NCI-H446 (cell line): ENCODE measurements around the gene PARP15.
"Not testable (repeated sequence)": the region's sequence is repeated elsewhere in the genome, so short reads cannot be mapped to it uniquely, and the experiment has no call there.

Source experiments
- DNase-seq, 2 experiments: peaks; one replicate each; lab custom pipeline; 2025; lab: John Stamatoyannopoulos, UW

Gene PARP15

DNA sequence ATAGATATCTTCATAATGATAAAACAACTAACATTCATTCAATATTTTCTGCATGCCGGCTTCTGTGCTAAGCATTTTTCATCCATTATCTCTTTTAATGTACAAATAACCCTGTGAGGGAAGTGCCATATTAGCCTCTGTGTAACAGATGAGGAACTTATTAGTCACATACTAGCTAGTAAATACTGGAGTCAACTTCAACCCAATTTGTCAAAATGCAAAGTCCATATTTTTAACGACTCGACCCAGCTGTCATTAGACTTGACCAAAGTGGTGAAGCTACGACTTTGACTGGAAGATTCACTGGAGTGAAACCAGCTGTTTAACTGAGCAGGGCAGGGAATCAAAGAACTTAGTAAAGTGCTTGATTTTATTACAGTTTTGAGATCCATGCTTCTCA is 41.6 kb downstream of the PARP15 start:
- DNase-seq = no peak

DNA sequence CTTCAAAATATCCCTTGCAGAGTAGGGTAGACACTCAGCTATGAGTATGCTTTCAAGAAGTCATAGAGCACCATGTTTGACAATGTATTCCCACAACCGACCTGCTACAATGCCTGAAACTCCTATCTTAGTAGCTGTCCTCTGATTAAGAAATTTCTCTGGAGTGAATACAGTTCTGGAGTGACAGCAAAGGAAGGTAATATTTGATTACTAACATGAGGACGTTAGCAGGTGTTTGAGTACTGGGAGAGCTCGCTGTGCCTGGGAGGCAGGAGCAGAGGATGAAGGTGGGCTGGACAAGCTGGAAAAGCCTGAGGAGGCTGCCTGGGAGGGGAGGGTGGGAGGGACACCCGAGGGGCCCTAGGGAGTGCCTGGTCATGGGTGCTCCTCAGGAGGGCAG is 42.9 kb downstream of the PARP15 start:
- DNase-seq = no peak

DNA sequence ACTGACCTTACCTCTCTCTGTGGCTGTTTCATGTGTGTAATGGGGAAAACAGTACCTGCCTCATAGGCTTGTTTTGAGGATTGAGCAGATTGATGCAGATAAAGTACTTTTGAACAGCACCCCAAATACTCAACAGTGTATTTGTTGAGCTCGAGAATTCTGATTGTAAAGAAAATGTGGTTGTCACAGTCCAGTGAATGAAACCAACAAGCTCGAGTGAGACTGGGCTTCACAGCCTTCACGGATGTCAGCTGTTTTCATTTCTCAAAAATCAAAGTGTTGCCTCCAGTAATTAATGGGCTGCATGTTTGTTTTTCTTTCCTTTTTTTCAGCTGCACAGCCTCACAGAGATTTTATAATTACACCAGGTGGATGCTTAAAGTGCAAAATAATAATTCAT is 43.7 kb downstream of the PARP15 start:
- no peak for DNase-seq

DNA sequence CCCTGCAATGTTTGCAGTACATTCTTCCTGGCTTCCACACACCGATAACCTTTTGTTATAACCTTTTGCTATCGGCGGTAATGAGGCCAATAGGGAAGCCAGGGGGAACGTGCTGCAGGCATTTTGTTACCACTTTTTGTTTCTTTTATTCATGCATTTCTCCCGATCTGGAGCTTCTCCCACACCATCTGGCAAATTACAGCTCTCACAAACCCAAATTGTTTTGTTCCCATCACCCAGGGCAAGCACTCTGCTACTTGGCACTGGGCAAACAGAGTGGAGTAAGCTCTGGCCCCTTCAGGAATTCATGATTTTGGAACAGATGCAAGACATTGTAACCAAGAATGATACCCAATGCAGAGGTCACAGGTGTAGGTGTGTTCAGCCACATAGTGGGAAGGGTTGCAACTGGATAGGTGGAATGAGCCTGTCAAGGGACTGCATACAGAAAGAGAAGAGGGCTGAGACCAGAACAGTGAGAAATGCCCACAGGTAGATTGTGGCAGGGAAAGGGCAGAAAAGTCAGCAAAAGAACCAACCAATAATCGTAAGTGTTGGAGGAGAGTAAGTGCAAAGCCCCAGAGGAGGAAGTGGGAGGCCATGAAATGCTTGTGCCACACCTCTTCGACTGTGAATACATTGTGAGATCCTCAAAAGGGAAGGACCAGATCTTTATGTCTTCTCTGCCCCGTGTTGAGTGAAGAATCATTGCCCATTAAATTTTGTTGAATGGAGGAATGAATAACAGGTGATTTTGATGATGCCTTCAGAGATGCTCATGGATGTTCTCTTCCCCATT is 45.8 kb downstream of the PARP15 start:
- DNase-seq = no peak

DNA sequence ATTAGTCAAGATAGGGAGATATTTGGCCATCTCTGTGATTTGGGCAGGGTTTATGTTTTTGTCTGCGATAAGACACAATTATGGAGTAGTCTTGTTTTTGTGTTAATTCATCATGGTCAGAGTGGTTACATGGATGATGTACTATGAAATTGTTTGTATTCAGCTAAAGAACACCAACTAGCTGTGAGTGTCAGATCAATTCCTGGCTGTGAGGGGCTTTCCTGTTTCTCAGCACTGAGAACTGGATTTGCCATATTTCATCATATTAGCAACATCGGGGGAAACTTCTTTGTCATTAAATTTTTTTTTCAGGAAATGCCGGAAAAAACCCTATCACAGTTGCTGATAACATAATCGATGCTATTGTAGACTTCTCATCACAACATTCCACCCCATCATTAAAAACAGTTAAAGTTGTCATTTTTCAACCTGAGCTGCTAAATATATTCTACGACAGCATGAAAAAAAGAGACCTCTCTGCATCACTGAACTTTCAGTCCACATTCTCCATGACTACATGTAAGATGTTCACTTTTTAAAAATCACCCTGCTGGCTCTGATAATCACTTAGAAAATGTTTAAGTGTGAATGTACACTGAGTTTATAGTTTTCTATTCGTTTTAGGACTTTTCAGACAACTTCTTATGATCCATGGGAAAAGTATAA is 49.2 kb downstream of the PARP15 start:
- no peak for DNase-seq

DNA sequence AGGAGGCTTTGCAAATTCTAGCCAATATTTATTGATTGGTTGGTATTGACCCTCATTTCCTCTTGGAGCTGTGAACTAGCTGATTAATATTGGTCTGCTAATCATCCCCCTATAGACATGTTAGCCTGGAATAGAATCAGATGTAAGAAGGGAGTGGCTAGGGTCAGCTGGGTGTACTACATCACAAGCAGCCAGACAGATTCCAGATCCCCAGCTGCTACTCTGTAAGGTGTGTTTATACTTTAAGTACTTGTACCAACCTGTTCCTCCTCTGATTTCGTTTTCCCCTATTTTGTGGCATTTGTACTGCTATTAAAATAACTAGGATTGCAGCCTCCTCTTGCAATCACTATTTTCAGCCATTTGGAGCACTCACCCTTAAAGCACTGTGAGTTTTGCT is 49.9 kb downstream of the PARP15 start:
- no peak for DNase-seq

DNA sequence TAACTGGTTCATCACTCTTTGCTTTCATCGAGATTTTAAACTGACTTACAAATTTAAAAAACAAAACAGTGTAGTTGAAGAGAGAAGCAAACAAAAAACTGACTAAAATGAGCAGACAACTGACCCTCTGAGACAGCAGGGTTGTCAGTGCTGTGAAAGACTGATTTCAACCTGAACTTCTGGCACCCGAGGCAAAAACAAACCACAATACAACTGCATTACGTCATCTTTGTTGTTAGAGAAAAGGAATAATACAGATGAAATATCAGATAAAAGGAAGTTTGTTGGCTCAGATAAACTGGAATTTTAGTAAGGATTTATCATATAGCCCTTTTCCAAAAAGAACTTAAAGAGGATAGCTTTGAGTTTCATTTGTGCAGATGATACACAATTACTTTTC is 51.1 kb downstream of the PARP15 start:
- DNase-seq = no peak

DNA sequence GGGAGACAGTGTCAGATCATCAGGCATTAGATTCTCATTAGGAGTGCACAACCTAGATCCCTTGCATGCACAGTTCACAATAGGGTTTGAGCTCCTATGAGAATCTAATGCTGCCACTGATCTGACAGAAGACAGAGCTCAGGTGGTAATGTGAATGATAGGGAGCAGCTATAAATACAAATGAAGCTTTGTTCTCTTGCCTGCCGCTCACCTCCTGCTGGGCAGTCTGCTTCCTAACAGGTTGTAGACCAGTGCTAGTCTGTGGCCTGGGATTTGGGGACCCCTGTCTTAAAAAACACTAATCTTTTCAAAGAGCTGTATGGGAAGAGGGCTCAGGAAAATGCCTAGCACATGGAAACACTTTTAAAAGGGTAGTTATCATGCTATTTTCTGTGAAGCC is 52.3 kb downstream of the PARP15 start:
- no peak for DNase-seq

DNA sequence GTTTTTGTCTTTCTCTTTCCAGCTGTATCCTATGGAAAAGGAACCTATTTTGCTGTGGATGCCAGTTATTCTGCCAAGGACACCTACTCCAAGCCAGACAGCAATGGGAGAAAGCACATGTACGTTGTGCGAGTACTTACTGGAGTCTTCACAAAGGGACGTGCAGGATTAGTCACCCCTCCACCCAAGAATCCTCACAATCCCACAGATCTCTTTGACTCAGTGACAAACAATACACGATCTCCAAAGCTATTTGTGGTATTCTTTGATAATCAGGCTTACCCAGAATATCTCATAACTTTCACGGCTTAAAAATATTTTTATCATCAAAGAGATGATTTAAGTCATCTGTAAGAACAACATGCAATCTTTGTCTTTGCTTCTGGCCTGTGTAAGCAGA is 58.3 kb downstream of the PARP15 start:
- no peak for DNase-seq

DNA sequence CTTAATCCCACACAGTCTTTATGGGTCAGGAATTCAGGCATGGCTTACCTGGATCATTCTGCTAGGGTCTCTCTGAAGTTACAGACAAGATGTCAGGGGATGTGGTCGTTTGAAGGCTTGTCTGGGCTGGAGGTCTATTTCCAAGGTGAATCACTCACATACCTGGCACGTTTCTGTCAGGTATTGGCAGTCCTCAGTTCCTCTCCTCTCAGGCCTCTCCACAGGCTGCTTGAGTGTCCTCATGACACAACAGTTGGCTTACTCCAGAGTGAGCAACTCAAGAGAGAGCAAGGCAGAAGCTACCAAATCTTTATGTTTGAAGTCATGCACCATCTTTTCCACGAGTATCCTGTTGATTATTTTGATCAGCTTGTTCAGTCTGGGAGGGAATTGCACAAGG is 59.2 kb downstream of the PARP15 start:
- DNase-seq = no peak

DNA sequence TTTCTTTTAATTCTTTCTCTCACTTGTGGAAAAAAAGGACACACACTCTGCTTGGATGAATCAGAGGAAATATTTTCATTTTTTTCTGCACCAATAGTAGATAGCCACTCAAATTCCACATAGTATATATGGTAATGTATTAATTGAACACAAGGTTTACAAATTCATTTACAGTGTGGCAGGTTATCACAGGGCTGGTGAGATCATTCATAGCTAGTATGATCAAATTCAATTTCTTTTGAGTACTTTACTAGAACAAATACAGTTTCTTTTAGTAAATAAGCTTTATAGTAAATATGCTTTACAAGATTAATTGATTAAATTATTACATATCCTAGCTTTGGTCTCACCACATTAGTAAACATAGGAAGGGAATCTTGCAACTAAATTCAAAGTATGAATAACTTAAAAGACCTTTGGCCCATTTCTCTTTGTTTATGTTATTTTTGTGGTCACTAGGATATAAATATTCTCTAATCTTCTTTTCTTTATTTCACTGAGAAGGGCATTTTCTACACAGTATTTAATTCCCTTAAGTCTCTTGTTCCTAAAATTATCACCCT is 63.1 kb downstream of the PARP15 start:
- no peak for DNase-seq

DNA sequence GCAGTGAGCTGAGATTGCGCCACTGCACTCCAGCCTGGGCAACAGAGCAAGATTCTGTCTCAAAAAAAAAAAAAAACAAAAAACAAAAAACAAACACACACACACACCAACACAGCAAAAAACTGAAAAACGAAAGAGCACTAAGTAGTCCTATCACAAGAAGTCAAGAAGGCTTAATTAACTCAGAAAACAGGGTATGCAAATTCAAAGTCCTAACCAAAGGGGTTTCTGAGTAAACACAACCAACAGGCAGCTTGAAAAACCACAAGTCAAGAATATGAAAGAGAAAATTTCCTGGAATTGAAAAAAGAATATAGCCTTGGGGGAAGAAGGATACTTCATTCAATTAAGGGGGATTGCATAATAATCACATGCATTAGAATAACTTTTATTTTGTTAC is 65.5 kb downstream of the PARP15 start:
- DNase-seq = no peak

DNA sequence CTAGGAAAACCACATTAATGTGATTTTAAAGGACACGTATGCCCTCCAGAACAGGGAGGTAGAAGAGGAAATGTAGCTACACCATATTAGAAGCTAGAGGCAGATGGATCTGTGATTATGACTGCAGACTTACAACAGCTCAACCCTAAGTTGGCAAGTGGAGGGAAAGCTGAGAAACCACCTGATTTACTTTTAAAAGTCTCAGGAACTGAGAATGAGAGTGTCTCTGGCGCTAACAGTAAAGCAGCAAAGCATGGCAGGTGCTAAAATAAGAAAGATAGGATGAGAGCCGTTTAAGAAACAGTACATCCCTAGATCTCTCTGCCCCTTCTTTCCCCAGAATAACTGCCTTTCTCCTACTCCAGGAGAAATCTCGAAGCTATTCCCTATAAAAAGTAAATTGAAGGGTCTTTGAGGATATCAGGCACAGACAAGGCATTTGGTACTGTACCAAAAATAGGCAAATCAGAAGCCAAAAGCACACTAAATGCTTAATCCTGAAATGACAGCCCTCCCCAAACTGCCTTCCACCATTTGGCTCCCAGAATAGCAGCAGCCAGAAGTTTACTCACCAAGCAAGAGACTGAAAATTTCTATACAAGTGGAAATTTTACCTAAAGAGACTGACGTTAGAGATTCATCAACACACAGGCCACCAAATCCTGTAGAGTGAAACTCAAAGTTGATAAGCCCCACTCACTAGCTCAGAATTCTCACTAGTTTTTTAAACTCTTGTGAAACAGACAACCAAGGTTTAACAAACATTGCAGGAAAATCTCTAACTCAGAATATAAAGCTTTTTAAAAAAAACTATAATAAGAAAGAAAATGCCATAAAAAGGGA is 68.9 kb downstream of the PARP15 start:
- no peak for DNase-seq

DNA sequence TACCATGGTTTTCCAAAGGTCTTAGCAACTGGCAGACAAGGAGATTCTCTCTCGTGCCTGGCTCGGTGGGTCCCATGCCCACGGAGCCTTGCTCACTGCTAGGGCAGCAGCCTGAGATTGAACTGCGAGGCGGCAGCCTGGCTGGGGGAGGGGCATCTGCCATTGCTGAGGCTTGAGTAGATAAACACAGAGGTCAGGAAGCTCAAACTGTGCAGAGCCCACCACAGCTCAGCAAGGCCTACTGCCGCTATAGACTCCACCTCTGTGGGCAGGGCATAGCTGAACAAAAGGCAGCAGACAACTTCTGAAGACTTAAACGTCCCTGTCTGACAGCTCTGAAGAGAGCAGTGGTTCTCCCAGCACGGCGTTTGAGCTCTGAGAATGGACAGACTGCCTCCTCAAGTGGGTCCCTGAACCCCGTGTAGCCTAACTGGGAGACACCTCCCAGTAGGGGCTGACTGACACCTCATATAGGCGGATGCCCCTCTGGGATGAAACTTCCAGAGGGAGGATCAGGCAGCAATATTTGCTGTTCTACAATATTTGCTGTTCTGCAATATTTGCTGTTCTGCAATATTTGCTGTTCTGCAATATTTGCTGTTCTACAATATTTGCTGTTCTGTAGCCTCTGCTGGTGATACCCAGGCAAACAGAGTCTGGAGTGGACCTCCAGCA is 73.9 kb downstream of the PARP15 start:
- not testable (repeated sequence) for DNase-seq

DNA sequence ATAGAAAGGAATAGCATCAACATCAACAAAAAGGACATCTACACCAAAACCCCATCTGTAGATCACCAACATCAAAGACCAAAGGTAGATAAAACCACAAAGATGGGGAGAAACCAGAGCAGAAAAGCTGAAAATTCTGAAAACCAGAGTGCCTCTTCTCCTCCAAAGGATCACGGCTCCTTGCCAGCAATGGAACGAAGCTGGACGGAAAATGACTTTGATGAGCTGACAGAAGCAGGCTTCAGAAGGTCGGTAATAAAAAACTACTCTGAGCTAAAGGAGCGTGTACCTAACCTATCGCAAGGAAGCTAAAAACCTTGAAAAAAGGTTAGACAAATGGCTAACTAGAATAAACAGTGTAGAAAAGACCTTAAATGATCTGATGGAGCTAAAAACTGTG is 74.5 kb downstream of the PARP15 start:
- DNase-seq = not testable (repeated sequence)

DNA sequence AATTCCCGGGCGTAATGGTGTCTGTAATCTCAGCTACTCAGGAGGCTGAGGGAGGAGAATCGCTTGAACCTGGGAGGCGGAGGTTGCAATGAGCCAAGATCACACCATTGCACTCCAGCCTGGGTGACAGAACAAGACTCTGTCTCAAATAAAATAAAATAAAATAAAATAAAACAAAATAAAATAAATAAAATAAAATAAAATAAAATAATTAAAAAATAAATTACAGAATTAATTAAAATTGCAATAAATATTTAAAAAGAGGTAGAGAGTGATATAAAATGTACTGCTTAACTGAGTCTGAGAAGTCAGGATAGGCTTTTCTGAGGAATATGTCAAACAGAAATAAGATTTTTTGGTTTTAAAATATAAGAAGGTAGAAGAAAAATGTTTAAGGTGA is 80.9 kb downstream of the PARP15 start:
- not testable (repeated sequence) for DNase-seq

DNA sequence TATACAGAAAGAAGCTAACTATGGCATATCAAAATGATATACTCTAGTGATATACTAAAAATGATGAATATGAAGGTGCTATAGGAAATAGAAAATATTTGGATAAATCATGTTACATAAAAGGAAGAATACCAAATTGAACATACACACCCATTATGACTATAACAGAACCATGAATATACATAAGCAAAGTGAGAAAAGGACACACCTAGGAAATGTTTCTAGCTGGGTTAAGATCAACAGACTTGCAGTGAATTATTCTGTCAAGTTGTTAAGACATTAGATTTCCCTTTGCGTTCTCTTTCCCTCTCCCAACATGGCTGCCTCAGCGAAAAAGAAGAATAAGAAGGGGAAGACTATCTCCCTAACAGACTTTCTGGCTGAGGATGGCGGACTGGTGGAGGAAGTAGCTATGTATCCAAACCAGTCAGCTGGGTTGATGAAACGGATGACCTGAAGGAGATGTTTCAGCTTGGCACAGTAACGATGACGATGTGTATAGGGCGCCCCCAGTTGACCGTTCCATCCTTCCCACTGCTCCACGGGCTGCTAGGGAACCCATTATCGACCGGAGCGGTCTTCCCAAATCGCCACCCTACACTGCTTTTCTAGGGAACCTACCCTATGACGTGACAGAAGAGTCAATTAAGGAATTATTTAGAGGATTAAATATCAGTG is 83.0 kb downstream of the PARP15 start:
- no peak for DNase-seq

DNA sequence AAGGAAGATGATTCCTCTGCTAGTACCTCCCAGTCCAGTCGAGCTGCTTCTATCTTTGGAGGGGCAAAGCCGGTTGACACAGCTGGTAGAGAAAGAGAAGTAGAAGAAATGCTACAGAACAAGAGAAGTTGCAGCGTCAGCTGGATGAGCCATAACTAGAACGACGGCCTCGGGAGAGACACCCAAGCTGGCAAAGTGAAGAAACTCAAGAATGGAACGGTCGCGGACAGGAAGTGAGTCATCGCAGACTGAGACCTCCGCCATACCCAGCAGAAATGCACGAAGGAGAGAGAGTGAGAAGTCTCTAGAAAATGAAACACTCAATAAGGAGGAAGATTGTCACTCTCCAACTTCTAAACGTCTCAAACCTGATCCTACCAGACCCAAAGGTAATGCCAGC is 84.2 kb downstream of the PARP15 start:
- DNase-seq = no peak

DNA sequence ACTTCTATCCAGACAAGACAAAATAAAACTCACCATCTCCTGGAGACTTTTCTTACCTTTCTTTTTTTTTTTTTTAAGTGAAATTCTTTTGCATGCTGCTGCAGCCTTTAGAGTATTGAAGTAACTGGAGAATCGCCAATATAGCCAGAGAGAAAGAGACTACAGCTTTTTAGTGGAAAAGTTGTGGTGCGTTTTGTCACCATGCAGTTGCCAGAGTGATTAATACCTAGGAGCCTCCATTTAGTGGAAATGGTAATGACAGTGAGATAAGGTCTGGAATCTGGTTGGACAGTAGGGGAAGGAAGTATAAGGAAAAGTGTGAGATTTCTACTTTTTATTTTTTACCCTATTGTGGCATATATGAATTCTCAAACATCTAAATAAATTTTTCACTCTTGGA is 85.1 kb downstream of the PARP15 start:
- DNase-seq = no peak

DNA sequence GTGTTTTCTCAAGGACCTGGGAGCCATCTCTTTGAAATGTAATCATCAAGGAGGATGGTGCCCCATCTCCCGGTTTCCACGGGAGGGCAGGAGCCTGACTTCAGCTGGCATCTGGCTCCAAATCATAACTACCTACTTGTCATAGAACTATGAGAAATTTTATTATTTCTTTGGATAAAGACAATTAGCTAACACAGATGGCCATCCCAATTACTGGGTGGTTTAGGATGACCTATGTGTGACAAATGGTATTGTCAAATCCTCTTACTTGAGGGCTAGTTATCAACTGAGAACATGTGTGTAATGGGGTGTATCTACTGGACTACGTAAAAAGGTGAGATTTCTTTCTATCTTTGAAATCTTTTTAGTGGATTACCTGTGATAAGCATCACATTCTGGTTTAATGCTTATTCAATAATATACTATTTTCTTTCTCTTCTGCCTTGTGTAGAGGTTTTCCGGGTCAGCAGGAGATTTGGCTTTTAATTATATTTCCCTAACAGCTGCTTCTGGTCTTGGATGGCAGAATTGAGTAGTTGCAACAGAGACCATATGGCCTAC is 87.9 kb downstream of the PARP15 start:
- DNase-seq = peak; percentile 11 to 50

DNA sequence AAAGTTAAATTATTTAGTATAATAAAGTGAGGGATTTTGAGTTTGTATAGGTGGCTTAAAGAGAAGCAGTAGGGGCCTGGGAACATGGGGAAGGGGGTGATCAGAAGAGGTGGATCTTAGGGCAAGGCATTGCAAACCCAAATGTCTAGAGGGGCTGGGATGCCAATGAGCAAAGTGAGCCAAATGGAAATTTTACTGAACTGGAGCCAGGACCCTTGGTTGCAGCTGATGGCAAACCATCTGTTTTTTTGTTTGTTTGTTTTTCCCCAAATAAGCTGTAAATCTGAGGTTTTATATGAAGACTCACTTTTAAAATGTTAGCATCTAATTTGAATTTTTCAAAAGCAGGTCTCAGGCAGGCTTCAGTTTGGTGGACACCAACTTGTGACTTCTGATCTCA is 88.4 kb downstream of the PARP15 start:
- DNase-seq = peak in 1 of 2 experiments; percentile 50
